ENCODE data around the gene CDH23. TPM values are rescaled to one million over a fixed set of nuclear protein-coding genes. Genes with fewer than 3 reads are reported as not detected.

Gene CDH23
- total RNA-seq, 1 experiment from 2014 or later, result 7.8 TPM

- Histone ChIP-seq H3K27me3 (ENCODE audit: insufficient read depth, low read depth) (no peaks in the 10 kb centered on the region), H3K9me2 (ENCODE audit: insufficient read depth) (no peaks in the 10 kb centered on the region), H3K4me1 (replicated peaks; ENCODE audit: insufficient read depth) (peaks cover 16% of the 10 kb centered on the region), H3F3A (ENCODE audit: insufficient read depth, low read depth) (no peaks in the 10 kb centered on the region), H3K79me2 (ENCODE audit: low read depth) (no peaks in the 10 kb centered on the region), H3K4me3 (no peak overlapping the region), H3K9me3 (ENCODE audit: insufficient read depth, low read depth) (no peaks in the 10 kb centered on the region), H3K36me3 (ENCODE audit: low read depth) (no peaks in the 10 kb centered on the region), H2AFZ (no peak overlapping the region), H4K20me1 (ENCODE audit: insufficient read depth) (no peaks in the 10 kb centered on the region), H3K4me2 (no peak overlapping the region), H3K27ac (no peak overlapping the region)
- CTCF ChIA-PET, result no interaction called here
- TF ChIP-seq, protein P1, sequence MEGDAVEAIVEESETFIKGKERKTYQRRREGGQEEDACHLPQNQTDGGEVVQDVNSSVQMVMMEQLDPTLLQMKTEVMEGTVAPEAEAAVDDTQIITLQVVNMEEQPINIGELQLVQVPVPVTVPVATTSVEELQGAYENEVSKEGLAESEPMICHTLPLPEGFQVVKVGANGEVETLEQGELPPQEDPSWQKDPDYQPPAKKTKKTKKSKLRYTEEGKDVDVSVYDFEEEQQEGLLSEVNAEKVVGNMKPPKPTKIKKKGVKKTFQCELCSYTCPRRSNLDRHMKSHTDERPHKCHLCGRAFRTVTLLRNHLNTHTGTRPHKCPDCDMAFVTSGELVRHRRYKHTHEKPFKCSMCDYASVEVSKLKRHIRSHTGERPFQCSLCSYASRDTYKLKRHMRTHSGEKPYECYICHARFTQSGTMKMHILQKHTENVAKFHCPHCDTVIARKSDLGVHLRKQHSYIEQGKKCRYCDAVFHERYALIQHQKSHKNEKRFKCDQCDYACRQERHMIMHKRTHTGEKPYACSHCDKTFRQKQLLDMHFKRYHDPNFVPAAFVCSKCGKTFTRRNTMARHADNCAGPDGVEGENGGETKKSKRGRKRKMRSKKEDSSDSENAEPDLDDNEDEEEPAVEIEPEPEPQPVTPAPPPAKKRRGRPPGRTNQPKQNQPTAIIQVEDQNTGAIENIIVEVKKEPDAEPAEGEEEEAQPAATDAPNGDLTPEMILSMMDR (conservative IDR thresholded peaks at IDR 0.05), result no peak
- TF ChIP-seq EZH2 (IDR thresholded peaks at IDR 0.05; ENCODE audit: low read depth), result no peak
- POLR2A ChIA-PET (ENCODE audit: unreplicated experiment), result no interaction called here
- BruUV-seq (replicated peaks), result no TSS peak
- no peak for DNase-seq
- intact Hi-C loops (cut with micrococcal nuclease; ENCODE audit: unreplicated experiment), result no loop called here
Measured at GRCh38 chr10:71635251-71635866, 238.6 kb downstream of the CDH23 start.

DNA sequence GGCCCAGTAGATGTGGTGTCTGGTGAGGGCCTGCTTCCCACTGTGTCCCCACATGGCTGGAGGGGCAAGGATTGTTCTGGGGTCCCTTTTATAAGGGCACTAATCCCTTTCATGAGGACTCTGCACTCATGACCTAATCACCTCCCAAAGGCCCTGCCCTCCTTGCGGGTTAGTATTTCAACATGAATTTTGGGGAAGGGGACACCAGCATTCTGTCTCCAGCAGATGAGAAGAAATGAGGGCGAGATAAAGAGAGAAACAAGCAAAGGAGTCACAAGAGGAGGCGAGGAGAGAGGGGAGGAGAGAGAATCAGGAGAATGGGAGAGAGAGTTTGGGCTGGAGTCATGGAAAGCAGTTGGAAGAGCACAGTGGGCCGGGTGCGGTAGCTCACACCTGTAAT lies 239.1 kb downstream of the CDH23 start:
- POLR2A ChIA-PET (ENCODE audit: unreplicated experiment), result no interaction called here

GRCh38 chr10:71636588-71636987 lies 239.9 kb downstream of the CDH23 start:
- Histone ChIP-seq H3K9me2 (ENCODE audit: insufficient read depth) (no peaks in the 10 kb centered on the region), H3K4me1 (replicated peaks; ENCODE audit: insufficient read depth) (peaks cover 16% of the 10 kb centered on the region), H3K27me3 (ENCODE audit: insufficient read depth, low read depth) (no peaks in the 10 kb centered on the region), H3K79me2 (ENCODE audit: low read depth) (no peaks in the 10 kb centered on the region), H3K36me3 (ENCODE audit: low read depth) (no peaks in the 10 kb centered on the region), H2AFZ (no peak overlapping the region), H3K9me3 (ENCODE audit: insufficient read depth, low read depth) (no peaks in the 10 kb centered on the region), H3K4me3 (no peak overlapping the region), H3K4me2 (no peak overlapping the region), H3F3A (ENCODE audit: insufficient read depth, low read depth) (no peaks in the 10 kb centered on the region), H3K27ac (no peak overlapping the region), H4K20me1 (ENCODE audit: insufficient read depth) (no peaks in the 10 kb centered on the region)
- BruUV-seq (replicated peaks), result no TSS peak
- POLR2A ChIA-PET (ENCODE audit: unreplicated experiment), result no interaction called here
- intact Hi-C loops (cut with micrococcal nuclease; ENCODE audit: unreplicated experiment), result no loop called here
- no peak for DNase-seq
- CTCF ChIA-PET, result interaction anchor here (0.5 kb wide), 1 partner anchor 31 kb away, joined by 3 read pairs; no protein-coding TSS in a partner anchor
- TF ChIP-seq, protein P1 (conservative IDR thresholded peaks at IDR 0.05), result no peak
- no peak for TF ChIP-seq EZH2 (IDR thresholded peaks at IDR 0.05; ENCODE audit: low read depth)

More for the DNA sequence above, 239.1 kb downstream of the CDH23 start:
- H2AFZ ChIP-seq, result no peak overlapping the region
- intact Hi-C loops (cut with micrococcal nuclease; ENCODE audit: unreplicated experiment), result no loop called here
- TF ChIP-seq EZH2 (IDR thresholded peaks at IDR 0.05; ENCODE audit: low read depth), result no peak
- TF ChIP-seq, protein P1 (conservative IDR thresholded peaks at IDR 0.05), result no peak
- DNase-seq, result no peak
- peaks cover 16% of the 10 kb centered on the region for H3K4me1 ChIP-seq (replicated peaks; ENCODE audit: insufficient read depth)
- H3F3A ChIP-seq (ENCODE audit: insufficient read depth, low read depth), result no peaks in the 10 kb centered on the region
- no peaks in the 10 kb centered on the region for H4K20me1 ChIP-seq (ENCODE audit: insufficient read depth)
- no peaks in the 10 kb centered on the region for H3K79me2 ChIP-seq (ENCODE audit: low read depth)
- no TSS peak for BruUV-seq (replicated peaks)
- H3K9me3 ChIP-seq (ENCODE audit: insufficient read depth, low read depth), result no peaks in the 10 kb centered on the region
- H3K36me3 ChIP-seq (ENCODE audit: low read depth), result no peaks in the 10 kb centered on the region
- no peak overlapping the region for H3K4me3 ChIP-seq
- no peak overlapping the region for H3K27ac ChIP-seq
- CTCF ChIA-PET, result no interaction called here
- H3K27me3 ChIP-seq (ENCODE audit: insufficient read depth, low read depth), result no peaks in the 10 kb centered on the region
- H3K4me2 ChIP-seq, result no peak overlapping the region
- H3K9me2 ChIP-seq (ENCODE audit: insufficient read depth), result no peaks in the 10 kb centered on the region
